Neural cell (in vitro differentiated cells): ENCODE data around the gene LARGE1. TPM values are rescaled to one million over a fixed set of nuclear protein-coding genes. Genes with fewer than 3 reads are reported as not detected.

Source experiments
- H2AFZ ChIP-seq: fragments of 200-600, 300-800 bp; sonication (generic), shearing (Covaris generic); 2 replicates; pipeline ENCODE4 v1.6.0; 2014; ENCODE audit warnings: low read depth, mild to moderate bottlenecking, antibody characterized with exemption, low read length, moderate library complexity
- H3F3A ChIP-seq: fragments of 200-600 bp; shearing (Covaris generic); 2 replicates; pipeline ENCODE4 v1.6.1; 2016; ENCODE audit warnings: mild to moderate bottlenecking, moderate library complexity, mixed read lengths, antibody characterized with exemption, low read length; ENCODE audit not compliant: insufficient read depth, poor library complexity, severe bottlenecking
- H3K27ac ChIP-seq: fragments of 200-600, 300-800 bp; sonication (generic), shearing (Covaris generic); 2 replicates; pipeline ENCODE4 v1.5.1; 2014; ENCODE audit warnings: mild to moderate bottlenecking, low read length, moderate library complexity
- H3K27me3 ChIP-seq: fragments of 300-800, 200-600 bp; sonication (generic), shearing (Covaris generic); 2 replicates; pipeline ENCODE4 v1.6.0; 2014; ENCODE audit warnings: mild to moderate bottlenecking, low read depth, low read length, moderate library complexity; ENCODE audit not compliant: insufficient read depth
- H3K36me3 ChIP-seq: fragments of 300-800, 200-600 bp; sonication (generic), shearing (Covaris generic); 2 replicates; pipeline ENCODE4 v1.5.1; 2014; ENCODE audit warnings: mild to moderate bottlenecking, antibody characterized with exemption, low read length, moderate library complexity; ENCODE audit not compliant: insufficient read depth
- H3K4me2 ChIP-seq: fragments of 300-800, 200-600 bp; sonication (generic), shearing (Covaris generic); 2 replicates; pipeline ENCODE4 v1.6.0; 2014; ENCODE audit warnings: mild to moderate bottlenecking, low read length
- H3K4me3 ChIP-seq: fragments of 300-800, 200-600 bp; sonication (generic), shearing (Covaris generic); 2 replicates; pipeline ENCODE4 v1.5.1; 2014; ENCODE audit warnings: mild to moderate bottlenecking, low read length, moderate library complexity
- H3K79me2 ChIP-seq: fragments of 200-600 bp; shearing (Covaris generic); replicated peaks from 2 replicates; pipeline ENCODE4 v1.6.0; 2014; ENCODE audit warnings: mild to moderate bottlenecking, low read length, moderate library complexity; ENCODE audit not compliant: insufficient read depth
- H3K9ac ChIP-seq: fragments of 300-800, 200-600 bp; sonication (generic), shearing (Covaris generic); 2 replicates; pipeline ENCODE4 v1.6.1; 2016; ENCODE audit warnings: mild to moderate bottlenecking, low read length, mixed read lengths
- H3K9me2 ChIP-seq: fragments of 200-600 bp; shearing (Covaris generic); 2 replicates; pipeline ENCODE4 v1.6.1; 2016; ENCODE audit warnings: mild to moderate bottlenecking, low read length, mixed read lengths; ENCODE audit not compliant: insufficient read depth
- H3K9me3 ChIP-seq: fragments of 200-600, 300-800 bp; sonication (generic), shearing (Covaris generic); 2 replicates; pipeline ENCODE4 v1.6.1; 2016; ENCODE audit warnings: mild to moderate bottlenecking, mixed run types, low read length, moderate library complexity, mixed read lengths
- H4K20me1 ChIP-seq: fragments of 200-600 bp; shearing (Covaris generic); 2 replicates; pipeline ENCODE4 v1.6.1; 2016; ENCODE audit warnings: mild to moderate bottlenecking, mixed run types; ENCODE audit not compliant: insufficient read depth
- CTCF ChIP-seq: fragments of 450-650 bp; IDR thresholded peaks from 2 replicates; pipeline ENCODE4 v1.5.1; 2014; ENCODE audit warnings: antibody characterized with exemption, mild to moderate bottlenecking, moderate library complexity; ENCODE audit not compliant: poor library complexity, severe bottlenecking
- EP300 ChIP-seq: fragments of 450-650 bp; conservative IDR thresholded peaks from 2 replicates; pipeline ENCODE4 v1.6.1; 2014; ENCODE audit warnings: antibody characterized with exemption, mild to moderate bottlenecking, moderate library complexity; ENCODE audit not compliant: poor library complexity, severe bottlenecking
- EZH2 ChIP-seq: fragments of 200-600, 300-800 bp; shearing (Covaris generic), sonication (generic); IDR thresholded peaks from 2 replicates; pipeline ENCODE4 v1.6.1; 2014; ENCODE audit warnings: antibody characterized with exemption, low read length, borderline replicate concordance, mild to moderate bottlenecking; ENCODE audit not compliant: insufficient read depth, poor library complexity, severe bottlenecking
- MXI1 ChIP-seq: fragments of 450-650 bp; conservative IDR thresholded peaks from 2 replicates; pipeline ENCODE4 v1.6.1; 2014; ENCODE audit warnings: antibody characterized with exemption, mild to moderate bottlenecking; ENCODE audit not compliant: poor library complexity, severe bottlenecking
- POLR2AphosphoS5 ChIP-seq: IDR thresholded peaks from 2 replicates; pipeline ENCODE4 v1.6.1; 2012
- RAD21 ChIP-seq: fragments of 450-650 bp; conservative IDR thresholded peaks from 2 replicates; pipeline ENCODE4 v1.6.1; 2014; ENCODE audit warnings: antibody characterized with exemption, mild to moderate bottlenecking, moderate library complexity
- REST ChIP-seq: IDR thresholded peaks from 2 replicates; pipeline ENCODE4 v1.6.1; 2012; ENCODE audit warnings: borderline replicate concordance
- SMC3 ChIP-seq: fragments of 450-650 bp; conservative IDR thresholded peaks from 2 replicates; pipeline ENCODE4 v1.6.1; 2014; ENCODE audit warnings: antibody characterized with exemption, mild to moderate bottlenecking, moderate library complexity; ENCODE audit not compliant: poor library complexity
- TAF1 ChIP-seq: IDR thresholded peaks from 2 replicates; pipeline ENCODE4 v1.6.1; 2012; ENCODE audit warnings: low read depth
- polyA plus RNA-seq: library from polyadenylated mRNA; depleted of rRNA; stranded (reverse); fragments of >200 nt; gene quantifications from 2 replicates; pipeline ENCODE4 v1.2.3, GENCODE V29; 2014

LARGE1 gene
- polyA plus RNA-seq, 1 donor from 2014 or later = 27.5 TPM

- no peaks in the 10 kb centered on the region for H3K9me2 ChIP-seq
- no peaks in the 10 kb centered on the region for H3K9me3 ChIP-seq
- no peak overlapping the region for H3K4me2 ChIP-seq
- no peaks in the 10 kb centered on the region for H3K27me3 ChIP-seq
- H3K79me2 ChIP-seq = no peaks in the 10 kb centered on the region
- H3K4me3 ChIP-seq = no peak overlapping the region
- H3F3A ChIP-seq = no peaks in the 10 kb centered on the region
- H3K27ac ChIP-seq = no peak overlapping the region
- H3K9ac ChIP-seq = no peak overlapping the region
- H3K36me3 ChIP-seq = no peaks in the 10 kb centered on the region
- TF ChIP-seq POLR2AphosphoS5 (no peak), EZH2 (no peak), EP300 (no peak), SMC3 (no peak), CTCF (no peak), RAD21 (no peak)
- no peaks in the 10 kb centered on the region for H4K20me1 ChIP-seq
- H2AFZ ChIP-seq = no peak overlapping the region
These were observed 173.8 kb downstream of the LARGE1 start for GRCh38 chr22:33746501-33746928.

GRCh38 chr22:33745501-33745900, 174.8 kb downstream of the LARGE1 start:
- Histone ChIP-seq H3F3A (no peaks in the 10 kb centered on the region), H3K27me3 (no peaks in the 10 kb centered on the region), H3K9me2 (no peaks in the 10 kb centered on the region), H2AFZ (no peak overlapping the region), H3K9me3 (no peaks in the 10 kb centered on the region), H3K9ac (no peak overlapping the region), H3K4me3 (no peak overlapping the region), H3K36me3 (no peaks in the 10 kb centered on the region), H3K4me2 (no peak overlapping the region), H3K79me2 (no peaks in the 10 kb centered on the region), H3K27ac (no peak overlapping the region), H4K20me1 (no peaks in the 10 kb centered on the region)
- TF ChIP-seq MXI1 (no peak), SMC3 (no peak), RAD21 (no peak), REST (no peak), TAF1 (no peak), EZH2 (no peak), EP300 (no peak), CTCF (no peak), POLR2AphosphoS5 (no peak)
